ENCODE data around the gene SLC6A20. TPM values are rescaled to one million over a fixed set of nuclear protein-coding genes. Genes with fewer than 3 reads are reported as not detected.

SLC6A20 gene
- total RNA-seq, 1 experiment from 2014 or later = 0.09 TPM

- Histone ChIP-seq H3K79me2 (ENCODE audit: insufficient read depth, low read length) (no peaks in the 10 kb centered on the region), H3K79me1 (ENCODE audit: insufficient read depth, low read depth, low read length, poor library complexity, severe bottlenecking) (no peaks in the 10 kb centered on the region), H2AK5ac (ENCODE audit: insufficient read length, low read length) (no peak overlapping the region), H3K4me2 (ENCODE audit: insufficient read depth, insufficient read length, low read length) (no peak overlapping the region), H2BK12ac (ENCODE audit: insufficient read length, low read depth, low read length) (no peak overlapping the region), H3K23me2 (ENCODE audit: insufficient read length, low read depth, low read length, poor library complexity, severe bottlenecking) (no peaks in the 10 kb centered on the region), H2AFZ (ENCODE audit: low read length) (no peak overlapping the region), H2BK20ac (ENCODE audit: low read depth, low read length, poor library complexity, severe bottlenecking) (no peak overlapping the region), H3K56ac (ENCODE audit: insufficient read length, low read depth, low read length) (no peak overlapping the region), H2BK120ac (ENCODE audit: low read depth, low read length, poor library complexity, severe bottlenecking) (no peak overlapping the region), H3K27me3 (ENCODE audit: insufficient read depth, low read length) (no peaks in the 10 kb centered on the region; the same call in 1 of the 2 replicates), H3K18ac (ENCODE audit: insufficient read length, low read depth, low read length) (no peak overlapping the region), H4K5ac (ENCODE audit: insufficient read length, low read depth, low read length) (no peak overlapping the region), H3K23ac (ENCODE audit: insufficient read length, low read depth, low read length) (no peak overlapping the region), H3T11ph (ENCODE audit: low read length) (no peak overlapping the region), H3K14ac (ENCODE audit: insufficient read depth, low read length) (no peak overlapping the region), H3K4ac (ENCODE audit: low read depth, low read length) (no peak overlapping the region), H3K27ac (ENCODE audit: insufficient read length, low read depth, low read length) (no peak overlapping the region), H4K8ac (replicated peaks; ENCODE audit: insufficient read length, low read depth, low read length) (no peak overlapping the region), H3K9me3 (ENCODE audit: control insufficient read depth, low read depth, low read length) (no peaks in the 10 kb centered on the region), H2BK5ac (ENCODE audit: insufficient read length, low read length) (no peak overlapping the region), H3K4me1 (ENCODE audit: insufficient read depth, low read length) (no peaks in the 10 kb centered on the region), H4K91ac (ENCODE audit: insufficient read length, low read depth, low read length) (no peak overlapping the region), H2BK15ac (ENCODE audit: low read depth, low read length) (no peak overlapping the region), H4K20me1 (ENCODE audit: control insufficient read depth, insufficient read depth, insufficient read length) (no peaks in the 10 kb centered on the region), H3K9ac (ENCODE audit: extremely low read depth, insufficient read length, low read length) (no peak overlapping the region)
- Mint-ChIP-seq H3K9me3 (no peaks in the 10 kb centered on the region), H3K36me3 (ENCODE audit: insufficient read depth in 1 of 3, low read depth in 3 of 3) (peaks cover 0 to 12% (median 0%) of the 10 kb centered on the region in 3 experiments; a peak in 3 of 7 replicates), H3K27ac (no peak overlapping the region), H3K27me3 (ENCODE audit: low read depth) (no peaks in the 10 kb centered on the region; the same call in 1 of the 2 replicates), H3K4me1 (peaks cover 18 to 21% of the 10 kb centered on the region in 2 experiments), H3K4me3 (no peak overlapping the region)
- no peak for TF ChIP-seq CTCF (conservative IDR thresholded peaks at IDR 0.05)
- DNase-seq = no peak
- no CpG with 5 or more reads among the region's 7 CpGs for WGBS (ENCODE audit: extremely low coverage, insufficient read length, low lambda C conversion rate)
Measured at GRCh38 chr3:45754461-45754860, 41.9 kb downstream of the SLC6A20 start.
